HG03025 (cell line): ENCODE results near the gene EPN2.

Experiments
- ATAC-seq: cut with Tn5 transposase; IDR thresholded peaks from one replicate; pipeline ENCODE4 v1.9.1; 2021; ENCODE audit warnings: mild to moderate bottlenecking, moderate library complexity; ENCODE audit not compliant: unreplicated experiment, low FRiP score

EPN2 gene

DNA sequence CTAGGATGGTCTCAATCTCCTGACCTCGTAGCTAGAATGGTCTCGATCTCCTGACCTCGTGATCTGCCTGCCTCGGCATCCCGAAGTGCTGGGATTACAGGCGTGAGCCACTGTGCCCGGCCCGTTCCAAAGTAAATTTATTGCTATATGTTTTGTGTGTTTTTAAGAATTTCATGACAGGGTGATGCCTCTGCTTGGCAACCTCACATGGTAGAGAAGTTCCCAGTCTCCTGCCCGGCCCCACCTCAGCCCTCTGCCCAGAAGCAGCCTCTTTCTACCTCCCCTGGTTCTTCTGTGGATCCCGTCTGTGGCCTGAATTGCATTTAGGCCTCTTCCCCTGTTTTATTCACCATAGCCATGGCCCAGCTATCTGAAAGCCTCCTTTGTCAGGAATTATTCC lies 70.4 kb downstream of the EPN2 start:
- no peak for ATAC-seq

- ATAC-seq, result no peak
Measured at GRCh38 chr17:19308398-19308797, 71.2 kb downstream of the EPN2 start.

- no peak for ATAC-seq
Measured at GRCh38 chr17:19309701-19310100, 72.5 kb downstream of the EPN2 start.

- ATAC-seq, result no peak
Measured at GRCh38 chr17:19310151-19310550, 73.0 kb downstream of the EPN2 start.

GRCh38 chr17:19311016-19311415 lies 73.8 kb downstream of the EPN2 start:
- ATAC-seq, result no peak

- no peak for ATAC-seq
Measured at GRCh38 chr17:19311421-19312215, 74.5 kb downstream of the EPN2 start.

DNA sequence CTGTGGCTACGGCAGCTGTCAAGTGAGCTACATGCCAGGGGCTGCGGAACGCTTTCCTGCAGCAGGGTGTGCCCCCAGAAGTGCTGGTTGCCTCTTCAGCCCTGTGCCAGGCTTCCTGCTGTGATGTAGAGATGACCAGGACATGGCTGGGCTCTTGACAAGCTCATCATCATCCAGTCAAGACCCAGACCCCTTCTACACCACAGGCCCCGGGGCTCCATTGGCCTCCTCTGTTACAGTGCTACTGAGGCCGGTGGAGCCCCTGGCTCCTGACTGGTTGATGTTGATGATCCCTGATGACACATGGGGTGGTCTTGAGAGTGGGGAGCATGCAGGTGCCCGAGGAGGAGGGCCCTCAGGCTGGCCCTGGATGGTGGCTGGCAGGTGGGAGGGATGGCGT lies 75.2 kb downstream of the EPN2 start:
- no peak for ATAC-seq

DNA sequence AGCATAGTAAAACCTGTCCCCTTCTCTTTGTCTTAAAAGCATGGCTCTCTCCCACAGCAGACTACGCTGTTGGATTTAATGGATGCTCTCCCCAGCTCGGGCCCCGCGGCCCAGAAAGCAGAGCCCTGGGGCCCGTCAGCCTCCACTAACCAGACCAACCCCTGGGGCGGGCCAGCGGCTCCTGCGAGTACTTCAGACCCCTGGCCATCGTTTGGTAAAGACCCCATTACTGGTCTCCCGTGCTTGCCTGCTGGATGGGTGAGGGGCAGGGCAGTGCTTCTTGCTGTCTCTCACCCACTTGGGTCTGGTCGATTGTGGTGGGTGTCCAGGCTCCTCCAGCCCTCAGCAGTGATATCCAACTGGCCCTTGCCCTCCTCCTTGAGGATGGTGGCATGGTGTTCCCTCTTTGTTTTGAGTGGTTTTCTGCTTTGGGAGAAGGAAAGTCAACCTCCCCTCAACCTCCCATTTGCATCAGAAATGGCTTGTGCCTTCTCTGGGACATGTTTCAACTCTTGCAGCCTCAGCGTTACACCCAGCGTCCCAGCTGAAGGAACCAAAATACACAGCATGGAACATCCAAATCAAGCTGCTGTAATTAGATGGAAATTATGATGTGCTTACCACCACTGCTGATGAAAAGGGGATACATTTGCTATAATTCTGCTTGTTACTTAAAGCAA lies 76.0 kb downstream of the EPN2 start:
- ATAC-seq, result no peak

DNA sequence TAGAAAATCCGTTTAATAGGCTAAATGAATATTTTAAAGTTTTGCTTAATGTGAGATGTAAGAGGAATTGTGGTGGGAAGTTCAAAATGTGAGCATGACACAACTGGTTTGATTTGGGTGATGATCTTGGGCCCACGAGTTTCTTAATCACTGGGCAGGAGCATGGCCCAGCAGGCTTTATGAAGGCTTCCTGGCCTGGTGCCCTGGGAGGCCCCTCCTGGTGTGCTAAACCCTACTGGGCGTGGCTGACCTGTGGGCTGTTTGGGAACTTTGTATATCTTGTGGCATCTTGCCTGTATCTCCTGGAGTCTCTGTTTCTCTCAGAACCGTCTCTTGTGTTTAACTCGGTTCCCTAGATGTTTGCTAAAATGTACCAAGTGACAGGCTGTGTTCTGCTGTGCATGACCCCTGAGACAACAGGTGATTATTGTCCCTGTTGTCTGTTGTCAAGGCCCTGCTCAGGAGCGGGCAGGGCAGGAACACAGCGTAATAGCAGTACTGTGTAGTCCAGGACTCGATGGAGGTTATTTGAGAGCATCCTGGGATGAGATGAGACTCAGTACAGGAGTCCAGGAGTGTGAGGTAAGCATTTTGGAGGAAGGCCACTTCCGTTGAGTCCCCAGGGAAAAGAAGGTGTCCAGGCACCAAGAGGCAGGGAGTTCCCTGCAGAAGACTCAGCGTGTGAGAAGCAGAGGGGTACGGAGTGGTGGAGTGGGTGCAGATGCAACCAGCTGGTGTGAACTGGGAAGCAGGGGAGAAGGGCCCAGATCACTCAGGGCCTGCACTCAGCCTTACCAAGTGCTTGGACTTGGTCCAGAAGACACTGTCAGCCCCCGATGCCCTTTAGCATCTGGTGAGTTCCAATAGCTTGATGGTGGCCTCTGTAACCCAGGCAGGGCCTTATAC lies 76.8 kb downstream of the EPN2 start:
- no peak for ATAC-seq

DNA sequence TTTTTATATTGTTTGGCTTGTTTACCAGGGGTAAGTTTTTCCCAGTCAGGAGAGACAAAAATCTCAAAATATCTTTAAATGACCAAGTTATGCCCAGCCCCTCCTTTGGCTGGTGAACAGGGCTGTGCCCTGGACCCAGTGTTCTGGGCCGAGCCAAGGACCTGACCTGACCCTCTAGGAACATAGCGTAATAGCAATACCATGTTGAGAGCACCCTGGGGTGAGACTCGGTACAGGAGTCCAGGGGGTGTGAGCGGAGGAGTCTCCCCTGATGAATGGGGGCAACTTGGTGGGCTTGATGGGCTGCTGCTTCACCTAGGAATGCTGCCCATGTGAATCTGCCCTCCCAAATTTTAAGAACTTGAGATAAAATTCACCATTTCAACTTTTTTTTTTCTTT lies 77.9 kb downstream of the EPN2 start:
- no peak for ATAC-seq

- ATAC-seq, result no peak
Measured at GRCh38 chr17:19316761-19317358, 79.7 kb downstream of the EPN2 start.

DNA sequence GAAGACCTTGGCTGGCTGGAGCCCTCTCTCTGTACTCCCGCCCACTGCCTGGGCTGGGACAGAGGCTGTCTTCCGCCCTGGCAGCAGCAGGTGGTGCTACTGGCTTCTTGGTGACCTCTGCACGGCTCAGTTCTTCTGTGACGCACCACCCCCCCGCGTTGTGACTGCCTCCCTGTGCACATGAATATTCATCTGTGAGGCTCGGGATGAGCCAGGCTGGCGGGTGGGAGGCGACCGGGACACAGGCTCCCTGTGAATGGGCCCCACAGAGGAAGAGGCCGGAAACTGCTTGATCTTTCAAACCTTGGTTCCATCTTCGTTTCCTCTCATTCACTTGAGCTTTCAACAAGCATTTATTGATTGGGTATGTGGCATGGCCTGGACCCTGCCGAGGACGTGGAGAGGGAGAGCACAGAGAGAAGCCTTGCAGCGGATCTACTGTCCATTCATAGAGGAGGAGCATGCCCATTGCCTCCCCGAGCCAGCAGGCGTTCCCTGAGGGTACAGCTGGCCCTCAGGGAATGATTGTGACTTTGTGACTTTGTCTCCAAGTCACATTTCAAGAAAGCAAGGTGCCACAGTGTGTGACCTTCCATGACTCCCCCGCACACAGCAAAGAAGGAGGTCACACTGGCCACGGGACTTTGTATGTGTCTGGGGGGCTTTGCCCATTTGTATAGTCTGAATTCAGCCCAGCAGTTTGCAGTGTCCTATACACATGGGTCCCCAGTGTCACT lies 80.4 kb downstream of the EPN2 start:
- ATAC-seq, result no peak

DNA sequence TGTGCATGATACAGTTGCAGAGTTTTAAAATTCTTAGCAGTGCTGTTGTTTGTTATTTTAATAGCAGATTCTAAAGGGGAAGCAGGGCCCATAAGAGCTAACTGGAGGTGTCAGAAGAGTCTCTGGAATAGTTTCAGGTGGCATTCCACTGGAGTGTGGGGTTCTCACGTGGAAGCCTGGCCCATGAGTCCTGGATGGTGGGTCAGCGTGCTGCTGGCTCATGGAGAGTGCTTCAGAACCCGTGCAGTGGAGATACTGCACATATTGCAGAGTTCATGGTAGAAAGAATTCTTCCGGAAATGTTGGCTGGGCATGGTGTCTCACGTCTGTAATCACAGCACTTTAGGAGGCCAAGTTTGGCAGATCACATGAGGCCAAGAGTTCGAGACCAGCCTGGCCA lies 81.4 kb downstream of the EPN2 start:
- no peak for ATAC-seq

DNA sequence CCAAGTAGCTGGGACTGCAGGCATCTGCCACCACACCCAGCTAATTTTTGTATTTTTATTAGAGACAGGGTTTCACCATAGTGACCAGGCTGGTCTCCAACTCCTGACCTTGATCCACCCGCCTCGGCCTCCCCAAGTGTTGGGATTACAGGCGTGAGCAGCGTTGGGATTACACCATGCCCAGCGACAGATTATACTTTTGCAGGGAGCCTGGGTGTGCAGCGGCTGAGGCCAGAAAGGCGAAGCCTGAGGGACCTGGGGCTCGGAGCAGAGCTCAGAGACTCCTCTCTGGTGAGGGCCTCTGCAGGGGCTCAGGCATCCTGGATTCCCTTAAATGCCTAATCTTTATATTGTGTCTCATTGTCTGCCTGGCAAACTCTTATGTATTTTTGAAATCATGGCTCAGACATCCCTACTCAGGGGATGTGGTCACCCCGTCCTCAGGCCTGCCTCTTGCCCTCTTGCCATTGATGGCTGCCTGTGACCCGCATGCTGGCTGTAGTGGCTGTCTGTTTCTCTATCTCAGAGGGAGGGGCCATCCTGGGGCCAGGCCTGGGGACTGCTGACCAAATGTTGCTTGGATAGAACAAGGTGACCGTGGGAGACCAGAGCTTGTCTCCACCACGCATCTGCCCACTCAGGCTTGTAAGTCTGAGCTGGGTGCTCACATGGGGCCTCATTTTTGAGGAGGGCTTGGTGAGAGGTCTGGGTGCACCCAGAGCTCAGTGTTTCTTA lies 82.8 kb downstream of the EPN2 start:
- ATAC-seq, result no peak

GRCh38 chr17:19320876-19321275 lies 83.7 kb downstream of the EPN2 start:
- ATAC-seq, result no peak

- ATAC-seq, result no peak
Measured at GRCh38 chr17:19321481-19322128, 84.4 kb downstream of the EPN2 start.

DNA sequence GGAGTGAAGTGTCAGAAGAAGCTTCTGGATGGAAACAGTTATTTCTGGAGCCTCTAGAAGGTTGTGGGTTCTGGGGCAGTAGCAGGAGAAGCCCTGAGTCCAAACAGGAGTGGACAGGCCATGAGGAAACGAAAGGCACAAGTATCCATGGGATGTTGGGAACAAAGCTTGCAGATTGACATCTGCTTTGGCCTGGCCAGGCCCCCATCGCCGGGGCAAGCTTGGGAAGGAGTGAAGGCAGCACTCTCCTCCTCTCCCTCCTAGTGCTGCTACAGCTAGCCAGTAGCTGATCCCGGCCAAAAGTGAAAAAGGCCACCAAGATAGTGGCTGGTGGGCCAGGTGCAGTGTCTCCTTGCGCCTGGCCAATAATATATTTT lies 85.0 kb downstream of the EPN2 start:
- no peak for ATAC-seq

DNA sequence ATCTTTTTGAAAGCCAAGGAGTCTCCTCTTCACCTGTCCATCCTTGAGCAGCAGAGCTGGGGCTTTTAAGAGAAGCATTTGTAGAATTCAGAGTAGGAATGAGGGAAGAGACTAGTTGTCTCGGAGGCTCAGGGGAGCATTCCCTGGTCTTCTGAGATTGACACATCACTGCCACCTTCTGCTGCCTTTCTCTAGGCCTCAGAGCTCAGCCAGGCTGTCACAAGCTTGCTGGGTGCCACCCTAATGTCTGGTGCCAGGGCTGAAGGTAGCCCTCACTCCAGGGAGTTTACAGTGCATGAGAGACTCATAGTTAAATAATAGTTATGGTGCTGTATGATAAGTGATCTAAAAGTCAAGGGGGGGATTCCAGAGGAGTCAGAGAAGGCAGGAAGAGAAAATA lies 85.7 kb downstream of the EPN2 start:
- no peak for ATAC-seq

- no peak for ATAC-seq
Measured at GRCh38 chr17:19325542-19325941, 88.4 kb downstream of the EPN2 start.
